Glomerular visceral epithelial cell (primary cell): Measurements from ENCODE around the gene ATP2B1.

ENCODE experiments used
- DNase-seq: peaks from one replicate; pipeline ENCODE4 v3.0.0-alpha.2; 2016; ENCODE audit errors: extremely low spot score

The ATP2B1 gene

DNA sequence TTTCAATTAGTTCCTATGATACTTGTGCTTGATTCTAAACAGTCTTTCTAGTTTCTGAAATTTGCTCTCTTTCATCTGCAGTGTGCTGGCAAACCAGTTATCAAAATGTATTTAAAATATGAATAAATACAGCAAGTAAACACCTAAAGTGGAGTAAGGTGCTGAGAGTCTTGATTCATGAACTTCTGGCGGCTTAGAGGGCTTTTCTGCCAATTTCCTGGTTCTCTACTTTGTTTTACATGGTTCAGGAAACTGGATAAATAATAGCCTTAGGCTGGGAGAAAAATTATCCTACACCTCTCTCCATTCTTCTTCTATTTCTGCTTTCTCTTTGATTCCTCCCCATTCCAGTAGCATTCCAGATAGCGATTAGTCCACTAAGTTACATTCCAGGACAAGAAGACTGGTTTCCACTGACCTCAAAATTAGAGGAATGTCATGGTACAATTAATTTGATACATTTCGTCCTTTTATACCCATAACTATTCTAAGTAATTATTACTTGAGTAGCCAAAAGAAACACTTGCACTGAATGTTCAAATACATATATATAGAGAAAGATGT lies 14.9 kb downstream of the ATP2B1 start:
- peak; percentile 56 for DNase-seq

GRCh38 chr12:89692439-89692838 lies 16.2 kb downstream of the ATP2B1 start:
- no peak for DNase-seq

- DNase-seq: no peak
Measured at GRCh38 chr12:89691659-89692058, 17.0 kb downstream of the ATP2B1 start.

DNA sequence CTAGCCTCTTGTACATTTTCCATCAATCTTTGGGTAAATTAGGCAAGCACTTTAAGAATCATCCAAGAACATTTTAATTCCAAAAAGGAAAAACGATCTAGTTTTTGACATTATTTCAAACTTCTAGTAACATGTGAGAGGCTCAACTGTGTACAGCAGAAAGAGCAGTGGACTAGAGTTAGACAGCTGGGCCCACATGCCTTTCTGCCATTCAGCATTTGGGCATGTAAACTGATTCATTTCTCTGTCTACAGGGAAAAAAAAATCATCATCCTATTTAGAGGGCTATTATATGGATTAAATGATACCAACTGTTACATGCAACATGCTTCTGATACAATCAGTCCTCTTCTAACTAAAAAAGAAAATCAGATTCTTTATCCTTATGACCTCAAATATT lies 17.7 kb downstream of the ATP2B1 start:
- no peak for DNase-seq

DNA sequence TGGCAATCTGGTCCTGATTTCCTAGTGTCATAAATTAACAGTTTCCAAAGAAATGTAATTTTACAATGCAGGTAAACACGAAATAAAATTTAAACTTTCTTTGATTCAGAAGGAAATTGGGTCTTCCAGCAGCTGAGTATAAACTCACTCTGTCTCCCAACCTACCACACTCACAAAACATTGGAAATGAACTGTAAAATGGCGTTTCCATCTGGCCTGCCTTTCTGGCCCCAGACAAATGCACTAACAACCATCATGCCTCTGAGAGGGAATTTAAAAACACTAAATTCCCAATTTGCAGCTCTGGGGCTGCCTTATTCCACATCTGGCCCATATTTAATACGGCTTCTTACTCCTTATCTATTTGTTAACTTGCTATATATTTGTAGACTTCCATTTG lies 19.3 kb downstream of the ATP2B1 start:
- no peak for DNase-seq

DNA sequence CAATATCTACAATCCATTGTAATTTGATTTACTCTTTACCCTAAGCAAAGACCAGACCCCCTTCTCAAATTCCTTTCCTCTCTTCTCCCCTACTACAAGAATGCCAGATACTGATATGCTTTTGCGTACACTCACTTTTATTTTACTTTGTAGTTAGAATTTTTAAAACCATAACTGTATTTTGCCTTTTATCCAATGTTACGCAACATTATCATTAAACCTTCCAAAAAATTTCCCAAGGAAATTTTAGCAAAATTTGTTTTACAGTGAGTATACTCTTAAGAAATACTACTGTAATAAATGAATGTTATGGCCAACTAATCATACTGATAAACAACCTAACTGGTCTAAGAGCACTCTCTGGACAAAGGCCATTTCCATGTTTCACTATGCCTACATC lies 22.3 kb downstream of the ATP2B1 start:
- no peak for DNase-seq

GRCh38 chr12:89685363-89685972 lies 23.2 kb downstream of the ATP2B1 start:
- no peak for DNase-seq

DNA sequence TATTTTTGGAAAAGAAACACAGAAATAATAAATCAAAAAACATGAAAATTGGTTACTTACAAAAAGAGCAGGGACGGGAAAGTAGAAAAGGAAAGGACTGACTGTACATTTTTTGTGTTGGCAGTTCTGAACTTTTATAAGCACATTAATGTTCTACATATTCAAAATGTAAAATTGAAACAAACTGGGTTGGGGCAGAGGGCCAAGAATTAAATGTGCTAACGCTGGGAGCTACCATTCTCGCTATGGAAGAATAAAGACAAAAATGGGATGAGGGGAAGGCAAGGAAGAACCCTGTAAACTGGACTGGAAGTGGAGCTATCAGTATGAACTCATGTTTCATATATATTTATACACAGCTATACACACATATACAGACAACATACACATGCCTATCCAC lies 24.5 kb downstream of the ATP2B1 start:
- no peak for DNase-seq

GRCh38 chr12:89682284-89682683 lies 26.4 kb downstream of the ATP2B1 start:
- no peak for DNase-seq

DNA sequence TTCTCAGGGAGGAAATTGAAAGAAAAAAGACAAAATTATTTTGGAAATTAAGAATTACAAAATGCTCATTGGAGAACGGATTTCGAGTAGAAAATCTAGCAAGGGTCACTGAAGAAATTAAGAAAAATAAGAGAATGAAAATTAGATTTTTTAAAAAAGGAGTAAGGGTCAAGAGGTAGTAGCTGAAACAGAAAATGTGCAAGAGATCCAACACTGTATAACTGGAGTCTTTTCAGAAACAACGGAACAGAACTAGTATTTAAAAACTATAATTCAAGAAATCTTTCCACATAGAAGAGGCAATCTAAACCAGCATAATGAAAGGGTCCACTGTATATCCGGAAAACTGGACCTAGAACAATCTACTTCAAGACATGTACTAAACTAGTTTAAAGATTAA lies 28.2 kb downstream of the ATP2B1 start:
- no peak for DNase-seq

DNA sequence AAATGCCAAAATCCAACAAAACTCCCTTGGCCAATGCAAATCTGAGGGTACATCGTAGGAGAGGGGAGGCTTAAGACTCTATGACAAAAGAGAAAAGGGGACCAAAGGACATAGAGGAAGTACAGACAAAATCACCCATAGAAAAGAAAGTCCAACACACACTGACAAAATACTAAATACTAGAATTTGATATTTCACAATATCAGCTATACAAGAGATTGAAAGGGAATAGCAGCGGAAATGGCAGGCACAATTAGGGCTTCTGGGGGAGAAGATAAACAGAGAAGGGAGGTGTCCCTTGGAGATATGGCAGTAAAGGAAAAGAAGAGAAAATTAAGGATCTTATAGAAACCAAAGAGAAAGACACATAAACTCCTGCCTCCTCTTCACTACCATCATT lies 29.0 kb downstream of the ATP2B1 start:
- DNase-seq: no peak

GRCh38 chr12:89678225-89678624 lies 30.4 kb downstream of the ATP2B1 start:
- no peak for DNase-seq

GRCh38 chr12:89676930-89677329 lies 31.7 kb downstream of the ATP2B1 start:
- no peak for DNase-seq

DNA sequence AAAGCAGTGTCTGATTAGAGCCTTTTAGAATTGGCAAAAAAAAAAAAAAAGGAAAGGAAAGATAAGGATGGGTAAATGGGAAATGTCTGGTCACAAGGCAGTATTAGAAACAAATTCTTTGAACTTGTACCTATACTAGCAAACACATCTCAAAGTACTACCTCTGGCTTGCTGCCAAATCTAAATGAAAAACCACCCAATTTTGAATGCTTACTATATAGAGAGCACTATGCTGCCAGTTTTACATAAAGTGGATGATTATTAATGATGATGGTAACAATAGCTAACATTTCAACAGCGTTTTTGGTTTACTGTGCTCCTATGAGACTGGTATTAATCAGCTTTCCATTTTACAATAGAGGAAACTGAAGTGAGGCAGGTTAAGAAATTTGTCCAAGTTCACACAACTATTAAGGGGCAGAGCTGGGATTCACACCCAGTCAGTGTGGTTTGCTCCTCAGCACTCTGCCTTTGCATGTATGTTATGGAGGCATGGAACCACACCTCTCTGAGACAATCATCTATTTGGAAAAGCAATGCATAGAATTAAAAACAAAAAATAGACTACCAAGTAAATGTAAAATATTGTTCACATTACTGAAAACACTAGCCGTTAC lies 34.2 kb downstream of the ATP2B1 start:
- DNase-seq: no peak

DNA sequence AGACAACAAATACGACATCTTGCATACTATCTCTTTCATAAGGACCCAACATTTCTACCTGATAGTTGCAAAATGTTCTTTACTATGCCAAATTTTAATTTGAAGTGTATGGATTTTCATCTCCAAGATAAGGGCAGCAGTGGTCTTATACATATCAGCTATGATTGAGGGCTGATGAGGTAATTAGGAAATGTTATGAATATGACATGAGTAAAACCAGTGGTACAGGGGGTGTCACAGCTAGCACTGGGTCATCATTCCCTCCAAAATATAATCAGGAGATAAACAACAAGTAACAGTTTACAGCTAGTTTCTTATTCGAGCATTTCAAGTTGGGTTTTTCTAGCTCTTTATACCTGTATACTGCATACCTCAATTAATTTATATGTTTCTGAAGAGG lies 35.0 kb downstream of the ATP2B1 start:
- no peak for DNase-seq

GRCh38 chr12:89672589-89672979 lies 36.1 kb downstream of the ATP2B1 start:
- DNase-seq: no peak

DNA sequence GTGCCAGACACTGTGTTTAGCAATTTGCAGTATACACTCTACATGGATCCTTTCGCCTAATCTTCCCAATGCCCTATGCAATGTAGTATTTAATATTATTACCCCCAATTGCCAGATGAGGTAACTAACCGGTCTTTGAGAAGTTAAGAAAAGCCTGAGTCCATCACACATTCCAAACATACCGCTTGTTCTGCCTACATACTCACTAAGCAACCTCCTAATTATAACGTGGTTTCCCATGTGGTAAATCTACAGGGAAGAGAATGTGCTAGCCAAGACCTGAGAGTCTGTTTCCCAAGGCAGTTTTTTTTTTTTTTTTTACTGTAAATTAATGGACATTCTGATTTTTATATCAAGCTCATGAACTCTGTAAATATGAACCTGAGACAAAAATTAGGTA lies 37.2 kb downstream of the ATP2B1 start:
- peak; percentile 75 for DNase-seq

GRCh38 chr12:89669197-89669596 lies 39.4 kb downstream of the ATP2B1 start:
- DNase-seq: no peak

- no peak for DNase-seq
Measured at GRCh38 chr12:89665556-89665955, 43.1 kb downstream of the ATP2B1 start.

- DNase-seq: no peak
Measured at GRCh38 chr12:89664441-89664840, 44.2 kb downstream of the ATP2B1 start.

DNA sequence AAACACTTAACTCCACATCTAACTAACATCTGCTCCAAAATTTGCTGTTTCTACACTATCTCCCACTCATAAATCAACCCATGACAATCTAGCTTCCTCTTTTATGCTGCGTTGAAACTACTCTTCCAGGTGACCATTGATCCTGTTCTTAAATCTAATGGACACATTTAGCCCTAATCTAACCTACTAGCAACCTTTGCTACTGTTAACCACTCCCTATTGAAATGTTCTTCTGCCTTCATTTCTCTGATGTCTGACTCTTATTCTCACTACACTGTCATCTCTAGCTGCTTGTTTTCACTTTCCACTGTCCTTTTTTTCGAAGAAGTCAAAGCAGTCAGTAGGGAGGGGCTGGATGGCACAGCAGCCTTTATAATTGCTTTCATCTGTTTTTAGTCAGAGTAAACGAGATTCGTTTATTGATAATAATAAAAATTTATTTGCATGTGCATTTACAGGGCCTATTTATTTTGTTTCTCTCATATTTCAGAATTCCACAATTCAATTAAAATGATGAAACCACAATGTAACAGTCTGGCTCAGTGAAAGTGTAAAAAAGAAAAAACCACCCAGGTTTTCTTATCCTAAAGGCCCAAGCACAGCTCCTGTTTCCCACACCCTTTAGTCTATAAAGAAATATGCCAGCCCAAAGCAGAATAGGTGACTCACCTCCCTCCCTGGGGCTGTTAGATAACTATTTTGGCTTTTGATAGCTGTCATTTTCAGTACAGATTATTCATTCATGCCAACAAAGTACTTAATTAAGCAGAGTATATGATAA lies 44.9 kb downstream of the ATP2B1 start:
- peak; percentile 12 for DNase-seq

DNA sequence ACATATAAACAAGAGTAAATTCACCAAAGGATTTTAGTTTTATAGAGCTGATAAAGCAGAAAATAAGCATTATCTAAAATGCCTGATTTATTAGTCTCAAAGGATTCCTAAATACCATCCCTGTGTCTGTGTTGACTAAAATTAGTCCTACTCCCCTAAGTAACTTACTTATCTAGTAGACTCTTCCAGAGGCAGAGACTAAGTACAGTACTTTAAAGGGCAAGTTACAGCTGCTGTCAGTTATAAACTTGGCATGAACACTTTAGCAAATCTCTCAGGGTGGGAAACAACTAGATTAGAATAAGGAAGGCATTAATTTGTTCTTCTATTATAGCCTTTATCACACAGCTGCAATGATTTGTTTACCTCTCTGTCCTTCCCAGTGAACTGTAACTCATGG lies 46.0 kb downstream of the ATP2B1 start:
- DNase-seq: no peak
